Thoracic aorta (tissue), 2 donors: ENCODE results near the gene EIF4H. TPM values are rescaled to one million over a fixed set of nuclear protein-coding genes. Genes with fewer than 3 reads are reported as not detected.
"Not testable (repeated sequence)": the region's sequence is repeated elsewhere in the genome, so short reads cannot be mapped to it uniquely, and the experiment has no call there.

ENCODE experiments used
- ATAC-seq: fragments of 150-250 bp; one replicate; pipeline ENCODE4 v1.8.0; 2017; ENCODE audit warnings: low read depth; ENCODE audit not compliant: insufficient number of reproducible peaks, low FRiP score
- DNase-seq: peaks from one replicate; pipeline ENCODE4 v3.0.0-alpha.2; 2020; ENCODE audit warnings: low spot score
- H3K27ac ChIP-seq, 2 donors: fragments of 200-600 bp; sonication (generic); 1 replicate in 1 of 2; 2 replicates in 1 of 2; pipeline ENCODE4 v1.5.1; 2016; ENCODE audit warnings: mild to moderate bottlenecking in 2 of 2, moderate library complexity in 2 of 2
- H3K27me3 ChIP-seq: fragments of 200-600 bp; sonication (generic); replicated peaks from 2 replicates; pipeline ENCODE4 v1.6.0; 2016; ENCODE audit warnings: mild to moderate bottlenecking; ENCODE audit not compliant: insufficient read depth
- H3K36me3 ChIP-seq: fragments of 200-600 bp; sonication (generic); one replicate; pipeline ENCODE4 v1.5.1; 2016
- H3K4me1 ChIP-seq, 2 donors: fragments of 200-600 bp; sonication (generic); 1 replicate in 1 of 2; 2 replicates in 1 of 2; pipeline versions ENCODE4 v1.5.1 to v1.6.0; 2016; ENCODE audit warnings: low read depth in 2 of 2, mild to moderate bottlenecking in 1 of 2; ENCODE audit not compliant: control insufficient read depth in 1 of 2
- H3K4me3 ChIP-seq: fragments of 200-600 bp; sonication (generic); 2 replicates; pipeline ENCODE4 v1.5.1; 2016; ENCODE audit warnings: mild to moderate bottlenecking
- H3K9me3 ChIP-seq: fragments of 200-600 bp; sonication (generic); 2 replicates; pipeline ENCODE4 v1.5.1; 2016
- CTCF ChIP-seq: fragments of 200-600 bp; sonication (generic); IDR thresholded peaks from one replicate; pipeline ENCODE4 v1.5.1; 2019; ENCODE audit warnings: antibody characterized with exemption
- total RNA-seq, 2 donors: library from RNA; depleted of rRNA; stranded (reverse); fragments of >200 nt; gene quantifications; one replicate each; pipeline versions ENCODE4 v1.1.0 to v1.2.3, GENCODE V29; 2016

Gene EIF4H
- total RNA-seq, 2 donors from 2014 or later: 210 to 244 TPM

GRCh38 chr7:74199551-74200355 lies 25.6 kb downstream of the EIF4H start:
- no peak for DNase-seq
- Histone ChIP-seq H3K36me3 (peaks cover 12% of the 10 kb centered on the region), H3K4me1 (peaks cover 0 to 9% of the 10 kb centered on the region in 2 donors), H3K9me3 (no peaks in the 10 kb centered on the region), H3K27ac (no peak overlapping the region), H3K4me3 (no peak overlapping the region), H3K27me3 (no peaks in the 10 kb centered on the region)
- ATAC-seq: no peak
- TF ChIP-seq CTCF: no peak

GRCh38 chr7:74202841-74203556 lies 28.8 kb downstream of the EIF4H start:
- peaks cover 0 to 9% of the 10 kb centered on the region in 2 donors for H3K4me1 ChIP-seq
- no peak overlapping the region for H3K27ac ChIP-seq
- H3K9me3 ChIP-seq: no peaks in the 10 kb centered on the region
- H3K36me3 ChIP-seq: no peaks in the 10 kb centered on the region
- DNase-seq (no peak), ATAC-seq (no peak)
- H3K4me3 ChIP-seq: no peak overlapping the region
- no peaks in the 10 kb centered on the region for H3K27me3 ChIP-seq
- peak; percentile 52 for TF ChIP-seq CTCF

GRCh38 chr7:74203956-74204618 lies 29.9 kb downstream of the EIF4H start:
- Histone ChIP-seq H3K36me3 (no peaks in the 10 kb centered on the region), H3K4me3 (no peak overlapping the region), H3K27ac (no peak overlapping the region), H3K27me3 (no peaks in the 10 kb centered on the region), H3K4me1 (peaks cover 0 to 9% of the 10 kb centered on the region in 2 donors), H3K9me3 (no peaks in the 10 kb centered on the region)
- TF ChIP-seq CTCF: no peak
- ATAC-seq: no peak
- DNase-seq: no peak

GRCh38 chr7:74206052-74206451 lies 31.9 kb downstream of the EIF4H start:
- H3K4me1 ChIP-seq, DNase-seq, ATAC-seq, H3K27me3 ChIP-seq, H3K9me3 ChIP-seq, H3K27ac ChIP-seq, H3K36me3 ChIP-seq, H3K4me3 ChIP-seq: not testable (repeated sequence)

GRCh38 chr7:74206589-74207120 lies 32.5 kb downstream of the EIF4H start:
- Histone ChIP-seq H3K4me3 (peak overlapping the region; percentile 63), H3K27ac (no peak overlapping the region)
- no peak for ATAC-seq

More at GRCh38 chr7:74206589-74207120, 32.5 kb downstream of the EIF4H start:
- no peaks in the 10 kb centered on the region for H3K36me3 ChIP-seq
- peak; percentile 98 for TF ChIP-seq CTCF
- H3K4me1 ChIP-seq: peaks cover 5 to 9% of the 10 kb centered on the region in 2 donors
- peak; percentile 54 for DNase-seq
- no peaks in the 10 kb centered on the region for H3K9me3 ChIP-seq
- H3K27me3 ChIP-seq: no peaks in the 10 kb centered on the region
